H1 (cell line): ENCODE data around the gene MGAT5. TPM values are rescaled to one million over a fixed set of nuclear protein-coding genes. Genes with fewer than 3 reads are reported as not detected.

Source experiments
- CTCF ChIA-PET: fragments of 300-600 bp; sonication (Branson Sonifier 250); formaldehyde crosslinking; loops from one replicate; lab custom pipeline; 2021; ENCODE audit not compliant: partially characterized antibody; lab: Charles Lee
- POLR2A ChIA-PET: fragments of 300-600 bp; sonication (Branson Sonifier 250); formaldehyde crosslinking; loops from one replicate; lab custom pipeline; 2021; ENCODE audit warnings: inconsistent platforms; ENCODE audit not compliant: partially characterized antibody; lab: Charles Lee
- DNase-seq, 2 experiments: peaks; one replicate each; pipeline versions ENCODE4 v3.0.0 to v3.0.0-alpha.2; 2010 to 2022; ENCODE audit warnings: low spot score in 2 of 2, low read depth in 1 of 2, mixed read lengths in 1 of 2
- FAIRE-seq: peaks from 2 replicates; lab custom pipeline; 2011; peaks lifted over from hg19 to GRCh38; lab: Jason Lieb, UNC
- H2AFZ ChIP-seq: 2 replicates; pipeline ENCODE4 v1.8.1; 2012; ENCODE audit warnings: low read length, inconsistent platforms
- H2AK5ac ChIP-seq: 2 replicates; pipeline ENCODE4 v1.6.1; 2013; ENCODE audit warnings: low read depth, low read length
- H2BK120ac ChIP-seq: replicated peaks from 2 replicates; pipeline ENCODE3; 2013; ENCODE audit warnings: low read depth, low read length, inconsistent platforms
- H2BK12ac ChIP-seq: 2 replicates; pipeline ENCODE4 v1.6.1; 2013; ENCODE audit warnings: low read depth, low read length
- H2BK15ac ChIP-seq: 2 replicates; pipeline ENCODE4 v1.6.1; 2013; ENCODE audit warnings: low read length
- H2BK20ac ChIP-seq: 2 replicates; pipeline ENCODE4 v1.6.1; 2013; ENCODE audit warnings: low read length
- H2BK5ac ChIP-seq: 2 replicates; pipeline ENCODE4 v1.6.1; 2013; ENCODE audit warnings: low read depth, low read length
- H3K14ac ChIP-seq: 2 replicates; pipeline ENCODE4 v1.6.1; 2013; ENCODE audit warnings: inconsistent platforms; ENCODE audit not compliant: insufficient read length
- H3K18ac ChIP-seq: 2 replicates; pipeline ENCODE4 v1.6.1; 2013; ENCODE audit warnings: low read length; ENCODE audit errors: extremely low read depth
- H3K23ac ChIP-seq: 2 replicates; pipeline ENCODE4 v1.6.1; 2013; ENCODE audit warnings: inconsistent platforms; ENCODE audit not compliant: insufficient read length
- H3K23me2 ChIP-seq: 2 replicates; pipeline ENCODE4 v1.6.1; 2013; ENCODE audit warnings: low read depth, low read length
- H3K27ac ChIP-seq: 2 replicates; pipeline ENCODE4 v1.6.1; 2011; ENCODE audit warnings: low read depth, low read length, inconsistent platforms
- H3K27me3 ChIP-seq, 4 experiments: replicated peaks in 1 of 4; 1 replicate in 1 of 4; 2 replicates in 3 of 4; pipeline versions ENCODE4 v1.6.1 to v1.8.1; 2011 to 2013; ENCODE audit warnings: low read length in 3 of 4, mild to moderate bottlenecking in 3 of 4, inconsistent platforms in 2 of 4, mixed read lengths in 2 of 4, moderate library complexity in 1 of 4; ENCODE audit not compliant: control insufficient read depth in 3 of 4, insufficient read depth in 3 of 4; ENCODE audit errors: extremely low read depth in 1 of 4
- H3K36me3 ChIP-seq, 4 experiments: 2 replicates each; pipeline versions ENCODE4 v1.6.1 to v1.8.1; 2011 to 2013; ENCODE audit warnings: mild to moderate bottlenecking in 4 of 4, low read length in 3 of 4, moderate library complexity in 2 of 4, control low read depth in 1 of 4, inconsistent platforms in 1 of 4; ENCODE audit not compliant: insufficient read depth in 4 of 4, control insufficient read depth in 2 of 4
- H3K4ac ChIP-seq: replicated peaks from 2 replicates; pipeline ENCODE3; 2013; ENCODE audit warnings: low read length, low read depth, mixed read lengths, inconsistent platforms; ENCODE audit not compliant: insufficient read length
- H3K4me1 ChIP-seq, 4 experiments: replicated peaks in 1 of 4; 1 replicate in 1 of 4; 2 replicates in 3 of 4; pipeline versions ENCODE4 v1.6.1 to v1.8.1; 2011 to 2013; ENCODE audit warnings: low read length in 3 of 4, inconsistent platforms in 2 of 4, mixed read lengths in 1 of 4; ENCODE audit not compliant: insufficient read depth in 4 of 4, control insufficient read depth in 3 of 4
- H3K4me2 ChIP-seq, 2 experiments: 2 replicates each; pipeline versions ENCODE4 v1.6.1 to v1.8.1; 2011 to 2013; ENCODE audit warnings: low read depth in 2 of 2, low read length in 2 of 2, control low read depth in 1 of 2, inconsistent platforms in 1 of 2, mild to moderate bottlenecking in 1 of 2; ENCODE audit not compliant: insufficient read depth in 1 of 2
- H3K4me3 ChIP-seq, 4 experiments: fragments of 200-600, 300-600 bp in 1 of 4; sonication (generic), shearing (Covaris generic), sonication (Bioruptor Twin) in 1 of 4; 2 replicates each; pipeline versions ENCODE4 v1.5.1 to v1.8.1; 2011 to 2016; ENCODE audit warnings: low read length in 4 of 4, low read depth in 3 of 4, control low read depth in 2 of 4, inconsistent platforms in 2 of 4, mild to moderate bottlenecking in 2 of 4, mixed read lengths in 1 of 4, moderate library complexity in 1 of 4; ENCODE audit not compliant: insufficient read depth in 2 of 4; ENCODE audit errors: extremely low read depth in 1 of 4
- H3K56ac ChIP-seq: replicated peaks from 2 replicates; pipeline ENCODE3; 2013; ENCODE audit warnings: low read depth, mild to moderate bottlenecking, mixed read lengths, low read length, inconsistent platforms; ENCODE audit not compliant: insufficient read length
- H3K79me1 ChIP-seq: 2 replicates; pipeline ENCODE4 v1.6.1; 2013; ENCODE audit warnings: low read depth, low read length, control low read depth
- H3K79me2 ChIP-seq, 2 experiments: 2 replicates each; pipeline versions ENCODE4 v1.6.1 to v1.8.1; 2012 to 2013; ENCODE audit warnings: low read length in 2 of 2, mild to moderate bottlenecking in 2 of 2, inconsistent platforms in 1 of 2; ENCODE audit not compliant: insufficient read depth in 2 of 2, control insufficient read depth in 1 of 2
- H3K9ac ChIP-seq, 4 experiments: replicated peaks in 1 of 4; 1 replicate in 1 of 4; 2 replicates in 3 of 4; pipeline versions ENCODE4 v1.6.1 to v1.8.1; 2011 to 2013; ENCODE audit warnings: low read depth in 3 of 4, low read length in 3 of 4, control low read depth in 2 of 4, mild to moderate bottlenecking in 2 of 4, moderate library complexity in 2 of 4, inconsistent platforms in 1 of 4; ENCODE audit errors: extremely low read depth in 1 of 4
- H3K9me3 ChIP-seq, 2 experiments: 2 replicates each; pipeline versions ENCODE4 v1.6.1 to v1.8.1; 2012 to 2013; ENCODE audit warnings: mild to moderate bottlenecking in 2 of 2, moderate library complexity in 2 of 2, control low read depth in 1 of 2, inconsistent platforms in 1 of 2, low read depth in 1 of 2, low read length in 1 of 2, mixed read lengths in 1 of 2; ENCODE audit not compliant: insufficient read depth in 2 of 2
- H4K20me1 ChIP-seq, 2 experiments: replicated peaks in 1 of 2; 2 replicates each; pipeline versions ENCODE3 to v1.8.1; 2011 to 2013; ENCODE audit warnings: inconsistent platforms in 2 of 2, low read length in 2 of 2, mild to moderate bottlenecking in 1 of 2; ENCODE audit not compliant: insufficient read depth in 2 of 2, control insufficient read depth in 1 of 2
- H4K5ac ChIP-seq: 2 replicates; pipeline ENCODE4 v1.6.1; 2013; ENCODE audit warnings: low read length, low read depth, mixed read lengths, inconsistent platforms; ENCODE audit not compliant: insufficient read length
- H4K8ac ChIP-seq: 2 replicates; pipeline ENCODE4 v1.8.0; 2013; ENCODE audit warnings: mild to moderate bottlenecking, moderate library complexity, low read length, inconsistent platforms; ENCODE audit not compliant: insufficient read depth; ENCODE audit errors: extremely low read depth
- H4K91ac ChIP-seq: replicated peaks from 2 replicates; pipeline ENCODE3; 2013; ENCODE audit warnings: low read length, mixed read lengths, inconsistent platforms; ENCODE audit not compliant: insufficient read length
- ASH2L ChIP-seq: fragments of 200-600, 300-600 bp; sonication (generic); IDR thresholded peaks from one replicate; pipeline ENCODE4 v1.7.1; 2017; ENCODE audit warnings: low read length
- BACH1 ChIP-seq: IDR thresholded peaks from 2 replicates; pipeline ENCODE4 v1.6.1; 2012; ENCODE audit warnings: low read length, improper control_type of control experiment
- CBX5 ChIP-seq: fragments of 300-800, 300-1000 bp; sonication (generic); IDR thresholded peaks from 2 replicates; pipeline ENCODE4 v1.7.1; 2016; ENCODE audit warnings: antibody characterized with exemption, low read length, low read depth
- EP300 ChIP-seq, 2 experiments: IDR thresholded peaks; 1 replicate in 1 of 2; 2 replicates in 1 of 2; pipeline ENCODE4 v1.6.1; 2011 to 2012; ENCODE audit warnings: low read depth in 2 of 2, low read length in 2 of 2, mild to moderate bottlenecking in 2 of 2, borderline replicate concordance in 1 of 2, inconsistent platforms in 1 of 2, moderate library complexity in 1 of 2
- EZH2 ChIP-seq: fragments of 200-600 bp; sonication (generic); IDR thresholded peaks from 2 replicates; pipeline ENCODE4 v1.7.1; 2012; ENCODE audit warnings: low read depth, mild to moderate bottlenecking, moderate library complexity, low read length, inconsistent platforms; ENCODE audit not compliant: severe bottlenecking
- FOSL1 ChIP-seq: IDR thresholded peaks from 2 replicates; pipeline ENCODE4 v1.6.1; 2011; ENCODE audit warnings: mild to moderate bottlenecking, low read depth, low read length, moderate library complexity; ENCODE audit not compliant: insufficient read depth
- HDAC6 ChIP-seq: IDR thresholded peaks from one replicate; pipeline ENCODE4 v1.7.1; 2012; ENCODE audit warnings: low read depth, mild to moderate bottlenecking, inconsistent platforms, low read length, moderate library complexity
- NANOG ChIP-seq: IDR thresholded peaks from 2 replicates; pipeline ENCODE4 v1.6.1; 2011; ENCODE audit warnings: low read length, low read depth, mild to moderate bottlenecking, inconsistent platforms; ENCODE audit not compliant: insufficient read depth, poor library complexity, severe bottlenecking
- RFX5 ChIP-seq: IDR thresholded peaks from 2 replicates; pipeline ENCODE4 v1.6.1; 2011; ENCODE audit warnings: low read depth, low read length, improper control_type of control experiment, borderline replicate concordance
- SIN3A ChIP-seq, 2 experiments: IDR thresholded peaks in 1 of 2; conservative IDR thresholded peaks in 1 of 2; 2 replicates each; pipeline ENCODE4 v1.6.1; 2011 to 2012; ENCODE audit warnings: low read length in 2 of 2, improper control_type of control experiment in 1 of 2, low read depth in 1 of 2, mild to moderate bottlenecking in 1 of 2
- SIRT6 ChIP-seq: IDR thresholded peaks from one replicate; pipeline ENCODE4 v1.7.1; 2012; ENCODE audit warnings: low read length, inconsistent platforms
- SP1 ChIP-seq: IDR thresholded peaks from 2 replicates; pipeline ENCODE4 v1.6.1; 2011; ENCODE audit warnings: low read depth, low read length
- SP2 ChIP-seq: IDR thresholded peaks from 2 replicates; pipeline ENCODE4 v1.6.1; 2012; ENCODE audit warnings: mild to moderate bottlenecking, low read length, inconsistent platforms
- WGBS, 2 experiments: shearing (Covaris generic) in 1 of 2; methylation state at CpG; one replicate each; pipeline versions ENCODE4 v1.1.6 to v1.1.7; 2013 to 2015; ENCODE audit warnings: low lambda C conversion rate in 2 of 2, mixed read lengths in 2 of 2, inconsistent platforms in 1 of 2, low coverage in 1 of 2, missing lambda C conversion rate in 1 of 2; ENCODE audit not compliant: insufficient replicate concordance in 2 of 2, insufficient coverage in 1 of 2, insufficient read length in 1 of 2; ENCODE audit errors: extremely low coverage in 1 of 2, missing lambda C conversion rate in 1 of 2; 5-methylcytosine and 5-hydroxymethylcytosine counted together
- polyA plus RNA-seq, 7 experiments: library from polyadenylated mRNA; depleted of rRNA in 3 of 7; stranded (reverse) in 5 of 7; unstranded in 2 of 7; fragments of >200 nt in 5 of 7; fragments of 200-250 nt in 2 of 7; gene quantifications; 1 replicate in 5 of 7; 2 replicates in 1 of 7; 4 replicates in 1 of 7; pipeline versions ENCODE4 v1.2.1 to v1.2.3, GENCODE V29; 2011 to 2013; ENCODE audit warnings: missing spikeins in 2 of 7, mixed read lengths in 2 of 7
- total RNA-seq: library from RNA; stranded (reverse); fragmentation: NEBNext Ultra II Directional; extraction: Animal tissue kit (Norgen Biotek cat#: 25700); gene quantifications from 2 replicates; pipeline ENCODE4 v1.2.1, GENCODE V29; 2021

MGAT5 gene
- total and polyA plus RNA-seq, 2 of the 8 experiments (the other 6 are each of a cell fraction or from before 2014, with no cell fraction given): 11.2 to 49.2 TPM

GRCh38 chr2:134359367-134360081 is 105.7 kb downstream of the MGAT5 start:
- H2BK20ac ChIP-seq: no peak overlapping the region
- H4K20me1 ChIP-seq: no peaks in the 10 kb centered on the region
- H3K36me3 ChIP-seq: peaks cover 0 to 10% (median 0%) of the 10 kb centered on the region in 4 experiments; a peak in 4 of 8 replicates
- no peak overlapping the region for H2BK15ac ChIP-seq
- no peak overlapping the region for H3K23ac ChIP-seq
- H2BK5ac ChIP-seq: no peak overlapping the region
- H3K9me3 ChIP-seq: no peaks in the 10 kb centered on the region
- no peak overlapping the region for H3K9ac ChIP-seq
- no peaks in the 10 kb centered on the region for H3K79me2 ChIP-seq
- DNase-seq: no peak
- no peak overlapping the region for H3K27ac ChIP-seq
- FAIRE-seq: no peak
- no peak overlapping the region for H3K4me3 ChIP-seq
- H3K14ac ChIP-seq: no peak overlapping the region
- no peak overlapping the region for H3K18ac ChIP-seq
- H3K4me1 ChIP-seq: no peaks in the 10 kb centered on the region; a peak in 1 of 7 replicates
- H3K27me3 ChIP-seq: no peaks in the 10 kb centered on the region
- H3K23me2 ChIP-seq: no peaks in the 10 kb centered on the region
- no peak overlapping the region for H4K91ac ChIP-seq
- no peak overlapping the region for H4K8ac ChIP-seq
- H2BK12ac ChIP-seq: no peak overlapping the region
- whole genome bisulfite sequencing, 2 experiments: 92% methylated on average over 10 of the region's 10 CpGs; no CpG with 5 or more reads in 1 of the 2 experiments
- POLR2A ChIA-PET: no interaction called here
- H3K56ac ChIP-seq: no peak overlapping the region
- CTCF ChIA-PET: interaction anchor here (1.5 to 2.1 kb wide), 3 partner anchors 9 to 91 kb away, joined by 3 to 8 read pairs (median 7); no protein-coding TSS in a partner anchor
- no peak overlapping the region for H2AFZ ChIP-seq
- H3K4me2 ChIP-seq: no peak overlapping the region
- no peaks in the 10 kb centered on the region; the same call in 1 of the 2 replicates for H3K79me1 ChIP-seq
- H2AK5ac ChIP-seq: no peak overlapping the region
- H2BK120ac ChIP-seq: no peak overlapping the region
- H4K5ac ChIP-seq: no peak overlapping the region
- no peak overlapping the region for H3K4ac ChIP-seq
- TF ChIP-seq EP300 (IDR thresholded peaks at IDR 0.05; ENCODE audit: borderline replicate concordance in 1 of 2, low read depth in 2 of 2, low read length in 2 of 2) (no peak), NANOG (no peak), SP1 (no peak), SIRT6 (no peak), HDAC6 (no peak), FOSL1 (no peak), SIN3A (conservative IDR thresholded peaks at IDR 0.05 in 1 of 2, IDR thresholded peaks at IDR 0.05 in 1 of 2; ENCODE audit: low read depth in 1 of 2, low read length in 2 of 2) (no peak), BACH1 (no peak), ASH2L (no peak), EZH2 (no peak), CBX5 (no peak), SP2 (no peak), RFX5 (no peak)
